Activated T-helper 9 cell treated with anti-CD3 and anti-CD28 coated beads, Interleukin-2, amount 50 U/mL, for 16 hours (primary cell): ENCODE measurements around the gene C7orf57.
A peak's percentile ranks its signal among the peaks of the same experiment; 100 is the strongest.
"Not testable (repeated sequence)": the region's sequence is repeated elsewhere in the genome, so short reads cannot be mapped to it uniquely, and the experiment has no call there.

ENCODE experiments used
- DNase-seq: peaks from one replicate; pipeline ENCODE4 v3.0.0-alpha.2; 2020; ENCODE audit warnings: low read depth

The C7orf57 gene

GRCh38 chr7:48035301-48035966 is at the start of gene C7orf57:
C7orf57 (plus strand) TSS chr7:48035543; CDS start chr7:48036309, 766 bp downstream.
- DNase-seq: peak; percentile 80

GRCh38 chr7:47988496-47989386 is 46.6 kb upstream of the C7orf57 start:
- no peak for DNase-seq

DNA sequence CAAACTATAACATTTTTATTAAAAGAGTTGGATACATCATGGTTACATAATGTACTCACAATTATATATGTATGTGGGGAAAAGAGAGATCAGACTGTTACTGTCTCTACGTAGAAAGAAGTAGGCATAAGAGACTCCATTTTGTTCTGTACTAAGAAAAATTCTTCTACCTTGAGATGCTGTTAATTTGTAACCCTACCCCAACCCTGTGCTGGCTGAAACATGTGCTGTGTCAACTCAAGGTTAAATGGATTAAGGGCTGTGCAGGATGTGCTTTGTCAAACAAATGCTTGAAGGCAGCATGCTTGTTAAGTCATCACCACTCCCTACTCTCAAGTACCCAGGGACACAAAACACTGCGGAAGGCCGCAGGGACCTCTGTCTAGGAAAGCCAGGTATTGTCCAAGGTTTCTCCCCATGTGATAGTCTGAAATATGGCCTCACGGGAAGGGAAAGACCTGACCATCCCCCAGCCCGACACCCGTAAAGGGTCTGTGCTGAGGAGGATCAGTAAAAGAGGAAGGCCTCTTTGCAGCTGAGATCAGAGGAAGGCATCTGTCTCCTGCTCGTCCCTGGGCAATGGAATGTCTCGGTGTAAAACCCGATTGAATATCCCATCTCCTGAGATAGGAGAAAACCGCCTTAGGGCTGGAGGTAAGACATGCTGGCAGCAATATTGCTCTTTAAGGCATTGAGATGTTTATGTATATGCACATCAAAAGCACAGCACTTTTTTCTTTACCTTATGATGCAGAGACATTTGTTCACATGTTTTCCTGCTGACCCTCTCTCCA is 45.5 kb upstream of the C7orf57 start:
- DNase-seq: not testable (repeated sequence)

GRCh38 chr7:47990592-47990991 is 44.8 kb upstream of the C7orf57 start:
- DNase-seq: no peak

- DNase-seq: no peak
Observed at GRCh38 chr7:47991270-47991669, 44.1 kb upstream of the C7orf57 start.

- DNase-seq: peak; percentile 78
Observed at GRCh38 chr7:47991741-47992311, 43.5 kb upstream of the C7orf57 start.

DNA sequence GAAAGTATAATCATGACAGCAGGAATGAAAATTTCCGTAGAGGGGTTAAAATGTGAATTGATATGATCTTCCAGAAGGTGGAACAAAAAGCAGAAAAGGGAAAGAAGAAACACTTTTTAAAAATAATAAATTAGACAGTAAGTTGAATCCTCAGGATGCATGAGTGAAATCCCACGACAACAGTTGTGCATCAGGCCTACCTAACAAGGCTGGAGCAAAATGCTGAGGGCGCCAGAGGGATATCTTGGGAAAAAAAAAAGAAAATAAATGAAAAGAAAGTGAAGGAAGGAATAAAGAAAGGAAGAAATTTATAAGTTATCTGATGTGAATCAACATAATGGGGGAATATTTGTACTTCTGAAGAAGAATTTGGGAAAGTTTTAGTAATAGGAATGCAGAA is 42.9 kb upstream of the C7orf57 start:
- no peak for DNase-seq

- DNase-seq: no peak
Observed at GRCh38 chr7:47999413-47999812, 35.9 kb upstream of the C7orf57 start.

DNA sequence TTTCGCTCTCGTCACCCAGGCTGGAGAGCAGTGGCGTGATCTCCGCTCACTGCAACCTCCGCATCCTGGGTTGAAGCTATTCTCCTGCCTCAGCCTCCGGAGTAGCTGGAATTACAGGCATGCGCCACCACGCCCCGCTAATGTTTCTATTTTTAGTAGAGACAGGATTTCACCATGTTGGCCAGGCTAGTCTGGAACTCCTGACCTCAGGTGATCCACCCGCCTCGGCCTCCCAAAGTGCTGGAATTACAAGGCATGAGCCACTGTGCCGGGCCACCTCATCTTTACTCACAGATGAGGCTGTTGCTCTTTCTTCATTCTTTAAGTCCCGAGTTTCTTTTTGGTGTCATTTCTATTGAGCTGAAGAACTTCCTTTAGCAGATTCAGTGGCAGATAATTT is 35.2 kb upstream of the C7orf57 start:
- not testable (repeated sequence) for DNase-seq

GRCh38 chr7:48004032-48004431 is 31.3 kb upstream of the C7orf57 start:
- no peak for DNase-seq

- DNase-seq: no peak
Observed at GRCh38 chr7:48004638-48005037, 30.7 kb upstream of the C7orf57 start.

DNA sequence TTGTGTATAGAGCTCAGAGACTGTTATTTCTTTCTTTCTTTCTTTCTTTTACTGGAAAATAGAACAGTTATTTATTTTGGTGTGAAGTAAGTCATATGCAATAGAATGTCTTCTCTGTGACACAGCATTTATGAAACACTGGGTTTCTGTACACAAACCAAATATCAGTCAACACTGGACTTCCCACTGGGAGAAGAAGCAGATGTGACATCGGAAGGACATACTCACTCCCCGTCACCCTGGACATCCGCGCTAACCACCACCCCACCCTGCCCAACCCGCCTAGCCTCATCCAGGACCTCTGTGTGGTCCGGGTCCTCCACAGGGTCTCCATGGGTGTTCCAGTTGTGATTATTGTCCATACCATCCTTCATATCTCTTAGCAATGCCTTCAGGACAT is 28.5 kb upstream of the C7orf57 start:
- no peak for DNase-seq

- no peak for DNase-seq
Observed at GRCh38 chr7:48009257-48009656, 26.1 kb upstream of the C7orf57 start.

- DNase-seq: no peak
Observed at GRCh38 chr7:48009954-48010353, 25.4 kb upstream of the C7orf57 start.

DNA sequence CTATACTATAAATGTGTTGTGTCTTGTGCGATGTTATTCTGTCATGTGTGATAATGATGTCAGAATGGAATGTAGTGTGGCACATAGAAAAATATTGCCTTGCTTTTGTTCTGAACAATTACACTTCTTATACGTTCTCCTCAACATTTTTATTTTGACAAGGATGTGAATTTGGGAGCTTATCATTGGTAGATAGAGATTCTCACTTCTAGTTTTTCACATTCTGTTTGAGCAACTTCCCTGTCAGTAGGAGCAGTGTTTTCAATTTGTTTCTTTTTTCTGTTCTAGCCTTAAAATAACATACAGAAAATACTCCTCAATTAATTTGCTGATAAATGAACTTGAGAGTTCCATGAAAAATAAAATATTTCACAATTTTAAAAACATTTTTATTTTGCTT is 24.0 kb upstream of the C7orf57 start:
- no peak for DNase-seq

DNA sequence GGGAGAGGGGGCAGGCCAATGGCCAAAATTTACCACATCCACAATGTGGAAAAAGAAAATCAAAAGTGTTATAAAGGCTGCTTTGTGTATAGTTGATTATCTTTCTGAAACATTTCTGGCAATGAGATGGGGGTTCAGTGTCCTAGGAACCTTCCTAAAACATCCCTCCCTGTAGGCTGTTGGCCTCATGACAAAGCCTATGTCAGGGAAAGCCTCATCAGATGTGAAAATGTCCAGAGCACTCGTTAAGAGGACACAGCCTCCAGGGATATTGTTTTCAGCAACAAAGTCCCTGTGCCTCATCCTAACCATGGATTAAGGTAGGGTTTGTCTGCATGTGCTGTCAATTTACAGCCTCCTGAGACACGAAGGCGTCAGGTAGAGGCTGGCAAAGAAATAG is 23.4 kb upstream of the C7orf57 start:
- DNase-seq: no peak

DNA sequence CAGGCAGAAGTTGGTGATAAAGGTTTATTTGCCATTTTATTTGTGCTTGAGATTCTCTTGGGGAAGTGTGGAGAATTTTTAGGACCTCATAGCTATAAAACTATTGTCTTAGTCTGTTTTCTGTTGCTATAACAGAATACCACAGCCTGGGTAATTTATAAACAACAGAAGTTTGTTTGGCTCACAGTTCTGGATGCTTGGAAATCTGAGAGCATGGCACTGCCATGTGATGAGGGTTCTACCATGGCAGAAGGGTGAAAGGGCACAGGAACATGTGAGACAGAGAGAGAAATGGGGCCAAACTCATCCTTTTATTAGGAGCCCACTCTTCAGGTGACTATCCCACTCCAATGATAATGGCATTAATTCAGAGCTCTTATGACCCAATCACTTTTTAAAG is 18.7 kb upstream of the C7orf57 start:
- DNase-seq: no peak

- no peak for DNase-seq
Observed at GRCh38 chr7:48017674-48018073, 17.7 kb upstream of the C7orf57 start.

GRCh38 chr7:48025624-48026023 is 9.7 kb upstream of the C7orf57 start:
- no peak for DNase-seq

DNA sequence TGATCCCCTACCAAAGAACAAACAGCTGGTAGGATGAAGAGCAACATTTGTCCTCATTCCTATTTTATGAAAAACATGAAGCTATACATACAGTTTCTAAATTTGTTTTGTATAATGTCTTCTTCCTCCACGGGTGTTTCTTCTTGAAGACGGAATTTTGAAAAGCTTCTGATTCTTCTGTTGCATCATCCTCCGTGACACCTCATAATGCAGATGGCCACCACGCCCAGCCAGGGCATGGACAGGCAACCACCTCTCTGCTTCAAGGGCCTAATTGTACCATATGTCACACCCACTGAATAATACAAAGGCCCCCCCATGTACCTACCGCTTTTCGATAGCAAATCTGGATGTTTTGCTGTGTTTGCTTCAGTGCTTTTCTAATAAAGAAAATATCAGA is 6.4 kb upstream of the C7orf57 start, which contains the start of gene SUN3:
Gene SUN3, minus strand, starts transcription at position 170 of the 400 bp plus-strand sequence. Its CDS starts 169 bp downstream, at position 1.
- no peak for DNase-seq

DNA sequence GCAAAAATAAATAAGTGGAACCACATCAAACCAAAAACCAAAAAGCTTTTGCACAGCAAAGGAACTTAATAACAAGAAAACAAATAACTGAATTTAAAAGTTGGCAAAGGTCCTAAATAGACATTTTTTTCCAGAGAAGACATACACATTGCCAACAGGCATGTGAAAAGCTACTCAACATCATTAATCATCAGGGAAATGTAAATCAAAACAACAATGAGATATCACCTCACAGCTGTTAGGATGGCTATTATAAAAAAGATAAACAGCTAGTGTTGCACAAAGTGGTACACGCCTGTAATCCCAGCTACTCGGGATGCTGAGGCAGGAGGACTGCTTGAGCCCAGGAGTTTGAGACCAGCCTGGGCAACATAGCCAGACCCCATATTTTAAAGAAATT is 4.2 kb upstream of the C7orf57 start:
- DNase-seq: no peak

DNA sequence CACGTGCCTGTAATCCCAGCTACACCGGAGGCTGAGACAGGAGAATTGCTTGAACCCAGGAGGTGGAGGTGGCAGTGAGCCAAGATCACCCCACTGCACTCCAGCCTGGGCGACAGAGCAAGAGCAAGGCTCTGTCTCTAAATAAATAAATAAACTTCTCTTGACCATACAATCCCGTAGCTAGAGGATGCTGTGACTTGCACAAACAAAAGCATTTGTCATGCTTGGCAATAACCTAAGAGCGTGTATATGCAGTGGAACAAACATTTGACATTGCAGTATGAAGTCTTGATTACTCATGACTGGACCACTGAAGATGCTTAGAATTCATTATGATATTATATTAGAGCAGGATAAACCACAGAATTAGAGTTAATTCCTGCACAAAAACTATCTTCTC is 1.4 kb upstream of the C7orf57 start:
- no peak for DNase-seq
